Placental epithelial cell (primary cell): ENCODE data around the gene DUSP23. TPM values are rescaled to one million over a fixed set of nuclear protein-coding genes. Genes with fewer than 3 reads are reported as not detected.

Experiments
- total RNA-seq: library from RNA; depleted of rRNA; stranded (reverse); fragments of >200 nt; gene quantifications from 2 replicates; pipeline ENCODE4 v1.2.3, GENCODE V29; 2012

DUSP23 gene
- total RNA-seq, result 31.0 and 47.8 TPM in 2 replicates

GRCh38 chr1:159780583-159781582 is at the start of gene DUSP23:
Gene DUSP23 (plus strand): TSS chr1:159780962. CDS start chr1:159781101, 139 bp downstream.

GRCh38 chr1:159802111-159802510 is 21.3 kb downstream of the DUSP23 start, which contains the start of gene FCRL6:
Gene FCRL6 (plus strand): TSS chr1:159802360. CDS start chr1:159802425, 65 bp downstream.

GRCh38 chr1:159826441-159827101 is 45.8 kb downstream of the DUSP23 start, which contains the start of gene SLAMF8:
Gene SLAMF8 (plus strand): TSS chr1:159826873. CDS start chr1:159826899, 26 bp downstream.

Other genes starting within 250 kb of the DUSP23 start
- gene OR10J5, start 245.0 kb upstream of the DUSP23 start, total RNA-seq, result not detected in 2 replicates
- gene APCS, start 193.1 kb upstream of the DUSP23 start, total RNA-seq, result not detected in 2 replicates
- under 0.01 TPM in 1 of 2 replicates, not detected in the other for gene CRP, start 66.4 kb upstream of the DUSP23 start, total RNA-seq
- not detected in 2 replicates for gene FCRL6, start 21.4 kb downstream of the DUSP23 start, total RNA-seq
- 2.0 and 8.5 TPM in 2 replicates for gene SLAMF8, start 45.9 kb downstream of the DUSP23 start, total RNA-seq
- 0.22 and 0.39 TPM in 2 replicates for gene VSIG8, start 81.7 kb downstream of the DUSP23 start, total RNA-seq
- 1.1 and 1.2 TPM in 2 replicates for gene CFAP45, start 119.2 kb downstream of the DUSP23 start, total RNA-seq
- gene TAGLN2, start 144.5 kb downstream of the DUSP23 start, total RNA-seq, result 268 and 1,244 TPM in 2 replicates
- gene IGSF9, start 164.7 kb downstream of the DUSP23 start, total RNA-seq, result 7.7 and 9.0 TPM in 2 replicates
- 4.7 and 6.8 TPM in 2 replicates for gene SLAMF9, start 173.3 kb downstream of the DUSP23 start, total RNA-seq